ENCODE data around the gene GREM2.

- TF ChIP-seq EZH2 (IDR thresholded peaks at IDR 0.05; ENCODE audit: borderline replicate concordance, low read depth, low read length, severe bottlenecking) (no peak), POLR2AphosphoS5 (IDR thresholded peaks at IDR 0.05; ENCODE audit: insufficient read depth, low read depth, low read length) (no peak), POLR2A (IDR thresholded peaks at IDR 0.05; ENCODE audit: low read depth, low read length) (no peak), JUN (IDR thresholded peaks at IDR 0.05; ENCODE audit: borderline replicate concordance, insufficient read depth, insufficient read length, low read depth) (no peak), FOS (IDR thresholded peaks at IDR 0.05; ENCODE audit: borderline replicate concordance, insufficient read depth, low read length) (no peak), MYC (IDR thresholded peaks at IDR 0.05; ENCODE audit: low read depth, low read length) (no peak), GATA2 (IDR thresholded peaks at IDR 0.05; ENCODE audit: insufficient read depth, insufficient read length, low read depth, low read length) (no peak)
- TF ChIP-seq, protein P1, sequence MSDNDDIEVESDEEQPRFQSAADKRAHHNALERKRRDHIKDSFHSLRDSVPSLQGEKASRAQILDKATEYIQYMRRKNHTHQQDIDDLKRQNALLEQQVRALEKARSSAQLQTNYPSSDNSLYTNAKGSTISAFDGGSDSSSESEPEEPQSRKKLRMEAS (IDR thresholded peaks at IDR 0.05; ENCODE audit: insufficient read depth, insufficient read length): no peak
- TF ChIP-seq, protein P2, sequence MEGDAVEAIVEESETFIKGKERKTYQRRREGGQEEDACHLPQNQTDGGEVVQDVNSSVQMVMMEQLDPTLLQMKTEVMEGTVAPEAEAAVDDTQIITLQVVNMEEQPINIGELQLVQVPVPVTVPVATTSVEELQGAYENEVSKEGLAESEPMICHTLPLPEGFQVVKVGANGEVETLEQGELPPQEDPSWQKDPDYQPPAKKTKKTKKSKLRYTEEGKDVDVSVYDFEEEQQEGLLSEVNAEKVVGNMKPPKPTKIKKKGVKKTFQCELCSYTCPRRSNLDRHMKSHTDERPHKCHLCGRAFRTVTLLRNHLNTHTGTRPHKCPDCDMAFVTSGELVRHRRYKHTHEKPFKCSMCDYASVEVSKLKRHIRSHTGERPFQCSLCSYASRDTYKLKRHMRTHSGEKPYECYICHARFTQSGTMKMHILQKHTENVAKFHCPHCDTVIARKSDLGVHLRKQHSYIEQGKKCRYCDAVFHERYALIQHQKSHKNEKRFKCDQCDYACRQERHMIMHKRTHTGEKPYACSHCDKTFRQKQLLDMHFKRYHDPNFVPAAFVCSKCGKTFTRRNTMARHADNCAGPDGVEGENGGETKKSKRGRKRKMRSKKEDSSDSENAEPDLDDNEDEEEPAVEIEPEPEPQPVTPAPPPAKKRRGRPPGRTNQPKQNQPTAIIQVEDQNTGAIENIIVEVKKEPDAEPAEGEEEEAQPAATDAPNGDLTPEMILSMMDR (IDR thresholded peaks at IDR 0.05; ENCODE audit: extremely low read depth in 1 of 2, insufficient read depth in 1 of 2, low read depth in 1 of 2, low read length in 2 of 2): no peak
These were observed 136.1 kb downstream of the GREM2 start for GRCh38 chr1:240475832-240476231.
